H1 (cell line): Measurements from ENCODE around the gene PTPRR.

Experiments
- ATF2 ChIP-seq: IDR thresholded peaks from 2 replicates; pipeline ENCODE4 v1.6.1; 2012; ENCODE audit warnings: low read length, inconsistent platforms
- MAX ChIP-seq: IDR thresholded peaks from 2 replicates; pipeline ENCODE4 v1.6.1; 2012; ENCODE audit warnings: inconsistent platforms

- TF ChIP-seq ATF2, result no peak
- no peak for TF ChIP-seq MAX
Measured at GRCh38 chr12:70648831-70649230, 271.7 kb downstream of the PTPRR start.
